ENCODE results near the gene IL7R.
"Not testable (repeated sequence)": the region's sequence is repeated elsewhere in the genome, so short reads cannot be mapped to it uniquely, and the experiment has no call there.

Gene IL7R

GRCh38 chr5:35892799-35893198, 36.1 kb downstream of the IL7R start:
- intact Hi-C loops (cut with micrococcal nuclease); H3K36me3 Mint-ChIP-seq (ENCODE audit: low read depth); H3K4me1 Mint-ChIP-seq (ENCODE audit: low read depth); H3K27ac Mint-ChIP-seq; H3K27me3 Mint-ChIP-seq; H3K4me3 Mint-ChIP-seq: not testable (repeated sequence)
- H3K9me3 Mint-ChIP-seq = peaks cover 22% of the 10 kb centered on the region

- no peaks in the 10 kb centered on the region for H3K36me3 Mint-ChIP-seq (ENCODE audit: low read depth)
- no peaks in the 10 kb centered on the region for H3K4me1 Mint-ChIP-seq (ENCODE audit: low read depth)
- no peak overlapping the region for H3K27ac Mint-ChIP-seq
- peaks cover 22% of the 10 kb centered on the region for H3K9me3 Mint-ChIP-seq
- no peak overlapping the region for H3K4me3 Mint-ChIP-seq
- no peaks in the 10 kb centered on the region for H3K27me3 Mint-ChIP-seq
- intact Hi-C loops (cut with micrococcal nuclease) = no loop called here
These were observed 37.4 kb downstream of the IL7R start for GRCh38 chr5:35894131-35894530.

GRCh38 chr5:35898952-35899660, 42.4 kb downstream of the IL7R start:
- Mint-ChIP-seq H3K27ac (no peak overlapping the region), H3K4me1 (ENCODE audit: low read depth) (no peaks in the 10 kb centered on the region), H3K27me3 (no peaks in the 10 kb centered on the region), H3K36me3 (ENCODE audit: low read depth) (no peaks in the 10 kb centered on the region), H3K4me3 (no peak overlapping the region), H3K9me3 (no peaks in the 10 kb centered on the region)
- intact Hi-C loops (cut with micrococcal nuclease) = no loop called here

- no peaks in the 10 kb centered on the region for H3K4me1 Mint-ChIP-seq (ENCODE audit: low read depth)
These were observed 43.1 kb downstream of the IL7R start for GRCh38 chr5:35899800-35900199.

GRCh38 chr5:35900972-35901695, 44.4 kb downstream of the IL7R start:
- H3K36me3 Mint-ChIP-seq (ENCODE audit: low read depth) = no peaks in the 10 kb centered on the region
- H3K4me3 Mint-ChIP-seq = no peak overlapping the region
- H3K4me1 Mint-ChIP-seq (ENCODE audit: low read depth) = no peaks in the 10 kb centered on the region
- no peak overlapping the region for H3K27ac Mint-ChIP-seq
- intact Hi-C loops (cut with micrococcal nuclease) = no loop called here
- no peaks in the 10 kb centered on the region for H3K9me3 Mint-ChIP-seq
- no peaks in the 10 kb centered on the region for H3K27me3 Mint-ChIP-seq

More at GRCh38 chr5:35899800-35900199, 43.1 kb downstream of the IL7R start:
- intact Hi-C loops (cut with micrococcal nuclease) = no loop called here
- H3K9me3 Mint-ChIP-seq = no peaks in the 10 kb centered on the region
- H3K27ac Mint-ChIP-seq = no peak overlapping the region
- no peak overlapping the region for H3K4me3 Mint-ChIP-seq
- no peaks in the 10 kb centered on the region for H3K27me3 Mint-ChIP-seq
- H3K36me3 Mint-ChIP-seq (ENCODE audit: low read depth) = no peaks in the 10 kb centered on the region

GRCh38 chr5:35902046-35902672, 45.5 kb downstream of the IL7R start:
- H3K27ac Mint-ChIP-seq = no peak overlapping the region
- no peaks in the 10 kb centered on the region for H3K9me3 Mint-ChIP-seq
- H3K36me3 Mint-ChIP-seq (ENCODE audit: low read depth) = no peaks in the 10 kb centered on the region
- no peaks in the 10 kb centered on the region for H3K4me1 Mint-ChIP-seq (ENCODE audit: low read depth)
- intact Hi-C loops (cut with micrococcal nuclease) = no loop called here
- H3K4me3 Mint-ChIP-seq = no peak overlapping the region
- no peaks in the 10 kb centered on the region for H3K27me3 Mint-ChIP-seq

GRCh38 chr5:35903631-35904203, 47.0 kb downstream of the IL7R start:
- Mint-ChIP-seq H3K9me3 (no peaks in the 10 kb centered on the region), H3K27me3 (no peaks in the 10 kb centered on the region), H3K4me3 (no peak overlapping the region), H3K36me3 (ENCODE audit: low read depth) (no peaks in the 10 kb centered on the region), H3K4me1 (ENCODE audit: low read depth) (peaks cover 7% of the 10 kb centered on the region), H3K27ac (no peak overlapping the region)
- intact Hi-C loops (cut with micrococcal nuclease) = no loop called here

GRCh38 chr5:35904443-35905132, 47.9 kb downstream of the IL7R start:
- no peaks in the 10 kb centered on the region for H3K36me3 Mint-ChIP-seq (ENCODE audit: low read depth)
- intact Hi-C loops (cut with micrococcal nuclease) = no loop called here
- H3K4me3 Mint-ChIP-seq = no peak overlapping the region
- no peak overlapping the region for H3K27ac Mint-ChIP-seq
- H3K4me1 Mint-ChIP-seq (ENCODE audit: low read depth) = peaks cover 8% of the 10 kb centered on the region
- H3K27me3 Mint-ChIP-seq = no peaks in the 10 kb centered on the region
- no peaks in the 10 kb centered on the region for H3K9me3 Mint-ChIP-seq

GRCh38 chr5:35908228-35908627, 51.5 kb downstream of the IL7R start:
- Mint-ChIP-seq H3K27ac (no peak overlapping the region), H3K4me1 (ENCODE audit: low read depth) (peaks cover 8% of the 10 kb centered on the region)
- intact Hi-C loops (cut with micrococcal nuclease) = no loop called here

GRCh38 chr5:35908814-35909213, 52.1 kb downstream of the IL7R start:
- H3K27ac Mint-ChIP-seq = no peak overlapping the region
- no peaks in the 10 kb centered on the region for H3K27me3 Mint-ChIP-seq
- intact Hi-C loops (cut with micrococcal nuclease) = no loop called here
- peaks cover 8% of the 10 kb centered on the region for H3K4me1 Mint-ChIP-seq (ENCODE audit: low read depth)
- H3K4me3 Mint-ChIP-seq = no peak overlapping the region
- no peaks in the 10 kb centered on the region for H3K36me3 Mint-ChIP-seq (ENCODE audit: low read depth)
- H3K9me3 Mint-ChIP-seq = peaks cover 13% of the 10 kb centered on the region

More at GRCh38 chr5:35908228-35908627, 51.5 kb downstream of the IL7R start:
- Mint-ChIP-seq H3K9me3 (peaks cover 13% of the 10 kb centered on the region), H3K4me3 (no peak overlapping the region), H3K27me3 (no peaks in the 10 kb centered on the region), H3K36me3 (ENCODE audit: low read depth) (no peaks in the 10 kb centered on the region)

- H3K27me3 Mint-ChIP-seq = peaks cover 8% of the 10 kb centered on the region
- H3K9me3 Mint-ChIP-seq = peaks cover 16% of the 10 kb centered on the region
- peaks cover 6% of the 10 kb centered on the region for H3K4me1 Mint-ChIP-seq (ENCODE audit: low read depth)
- intact Hi-C loops (cut with micrococcal nuclease) = no loop called here
- no peaks in the 10 kb centered on the region for H3K36me3 Mint-ChIP-seq (ENCODE audit: low read depth)
- H3K27ac Mint-ChIP-seq = no peak overlapping the region
- no peak overlapping the region for H3K4me3 Mint-ChIP-seq
These were observed 62.5 kb downstream of the IL7R start for GRCh38 chr5:35919191-35919590.

GRCh38 chr5:35920890-35921289, 64.2 kb downstream of the IL7R start:
- Mint-ChIP-seq H3K27ac (no peak overlapping the region), H3K36me3 (ENCODE audit: low read depth) (no peaks in the 10 kb centered on the region), H3K4me1 (ENCODE audit: low read depth) (peaks cover 18% of the 10 kb centered on the region), H3K9me3 (peaks cover 9% of the 10 kb centered on the region), H3K4me3 (no peak overlapping the region), H3K27me3 (peaks cover 25% of the 10 kb centered on the region)
- intact Hi-C loops (cut with micrococcal nuclease) = loop anchor here (10.0 kb wide), 1 partner anchor 696 kb away; no protein-coding TSS in a partner anchor

- intact Hi-C loops (cut with micrococcal nuclease) = loop anchor here (10.0 kb wide), 1 partner anchor 697 kb away; no protein-coding TSS in a partner anchor
- peaks cover 28% of the 10 kb centered on the region for H3K4me1 Mint-ChIP-seq (ENCODE audit: low read depth)
- no peak overlapping the region for H3K4me3 Mint-ChIP-seq
- H3K36me3 Mint-ChIP-seq (ENCODE audit: low read depth) = no peaks in the 10 kb centered on the region
- no peak overlapping the region for H3K27ac Mint-ChIP-seq
- H3K9me3 Mint-ChIP-seq = peaks cover 9% of the 10 kb centered on the region
- peaks cover 30% of the 10 kb centered on the region for H3K27me3 Mint-ChIP-seq
These were observed 65.2 kb downstream of the IL7R start for GRCh38 chr5:35921930-35922329.

All from dendritic cell treated with granulocyte-macrophage colony-stimulating factor and Interleukin-4, amounts not matched to agents 40 ng/mL and 50 ng/mL, for 4 days (primary cell).